Measurements from ENCODE around the gene CMC1.

The CMC1 gene

DNA sequence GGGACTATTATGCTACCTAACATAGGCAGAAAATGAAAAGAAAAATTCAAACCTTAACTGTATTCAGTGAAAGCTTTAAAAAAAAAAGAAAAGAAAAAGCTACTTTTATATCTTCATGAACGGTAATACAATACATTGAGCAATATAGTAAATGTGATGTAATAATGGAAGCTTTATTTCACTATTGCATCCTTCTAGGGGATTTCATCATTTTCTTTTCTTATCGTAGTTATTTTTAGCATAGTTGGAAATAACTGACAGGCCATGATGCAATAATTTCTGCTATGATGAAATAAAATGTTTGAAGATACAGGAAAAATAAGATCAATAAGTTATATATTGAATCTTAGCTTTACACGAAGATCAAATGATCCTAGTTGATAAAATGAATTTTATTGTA, 66.8 kb downstream of the CMC1 start:
- Mint-ChIP-seq H3K9me3 (no peaks in the 10 kb centered on the region), H3K27me3 (ENCODE audit: low read depth, poor library complexity) (no peaks in the 10 kb centered on the region), H3K4me1 (no peaks in the 10 kb centered on the region), H3K36me3 (ENCODE audit: low read depth) (peaks cover 20% of the 10 kb centered on the region), H3K27ac (no peak overlapping the region), H3K4me3 (no peak overlapping the region)
- TF ChIP-seq, protein P1, sequence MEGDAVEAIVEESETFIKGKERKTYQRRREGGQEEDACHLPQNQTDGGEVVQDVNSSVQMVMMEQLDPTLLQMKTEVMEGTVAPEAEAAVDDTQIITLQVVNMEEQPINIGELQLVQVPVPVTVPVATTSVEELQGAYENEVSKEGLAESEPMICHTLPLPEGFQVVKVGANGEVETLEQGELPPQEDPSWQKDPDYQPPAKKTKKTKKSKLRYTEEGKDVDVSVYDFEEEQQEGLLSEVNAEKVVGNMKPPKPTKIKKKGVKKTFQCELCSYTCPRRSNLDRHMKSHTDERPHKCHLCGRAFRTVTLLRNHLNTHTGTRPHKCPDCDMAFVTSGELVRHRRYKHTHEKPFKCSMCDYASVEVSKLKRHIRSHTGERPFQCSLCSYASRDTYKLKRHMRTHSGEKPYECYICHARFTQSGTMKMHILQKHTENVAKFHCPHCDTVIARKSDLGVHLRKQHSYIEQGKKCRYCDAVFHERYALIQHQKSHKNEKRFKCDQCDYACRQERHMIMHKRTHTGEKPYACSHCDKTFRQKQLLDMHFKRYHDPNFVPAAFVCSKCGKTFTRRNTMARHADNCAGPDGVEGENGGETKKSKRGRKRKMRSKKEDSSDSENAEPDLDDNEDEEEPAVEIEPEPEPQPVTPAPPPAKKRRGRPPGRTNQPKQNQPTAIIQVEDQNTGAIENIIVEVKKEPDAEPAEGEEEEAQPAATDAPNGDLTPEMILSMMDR (IDR thresholded peaks at IDR 0.05): no peak
- no peak for DNase-seq

DNA sequence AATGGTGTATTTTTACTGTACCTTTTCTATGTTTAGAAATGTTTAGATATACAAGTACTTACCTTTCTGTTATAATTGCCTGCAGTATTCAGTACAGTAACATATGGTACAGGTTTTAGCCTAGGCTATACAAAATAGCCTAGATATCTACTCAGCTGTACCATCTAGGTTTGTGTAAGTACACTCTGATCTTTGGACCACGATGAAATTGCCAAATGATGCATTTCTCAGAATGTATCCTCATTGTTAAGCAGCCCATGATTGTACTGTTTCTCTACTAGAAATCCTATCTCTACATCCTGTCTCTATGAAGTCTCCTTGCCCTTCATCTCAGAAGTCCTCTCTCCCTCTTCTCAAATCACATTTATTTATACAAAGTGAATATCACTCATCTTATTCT, 74.3 kb downstream of the CMC1 start:
- no peak for DNase-seq
- H3K27me3 Mint-ChIP-seq (ENCODE audit: low read depth, poor library complexity): no peaks in the 10 kb centered on the region
- peaks cover 8% of the 10 kb centered on the region for H3K36me3 Mint-ChIP-seq (ENCODE audit: low read depth)
- H3K9me3 Mint-ChIP-seq: no peaks in the 10 kb centered on the region
- TF ChIP-seq, protein P1 (IDR thresholded peaks at IDR 0.05): no peak
- no peak overlapping the region for H3K4me3 Mint-ChIP-seq
- H3K4me1 Mint-ChIP-seq: no peaks in the 10 kb centered on the region
- H3K27ac Mint-ChIP-seq: no peak overlapping the region

DNA sequence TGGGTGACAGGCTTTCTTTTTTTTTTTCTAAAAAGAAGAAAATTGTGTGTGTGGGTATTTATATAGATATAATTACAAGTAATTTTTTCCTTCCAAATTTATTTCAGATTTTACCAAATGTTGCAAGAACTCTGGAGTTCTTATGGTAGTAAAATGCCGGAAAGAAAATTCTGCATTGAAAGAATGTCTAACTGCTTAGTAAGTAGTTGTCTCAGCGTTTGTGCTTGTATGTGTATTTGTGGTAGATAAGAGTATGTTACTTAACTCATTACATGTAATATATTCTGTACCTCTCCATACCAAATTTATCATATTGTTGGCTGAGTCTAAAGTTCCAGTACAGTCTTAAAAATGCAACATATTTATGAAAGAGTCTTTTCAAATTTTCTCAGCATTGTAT, 74.8 kb downstream of the CMC1 start:
- no peaks in the 10 kb centered on the region for H3K27me3 Mint-ChIP-seq (ENCODE audit: low read depth, poor library complexity)
- no peak for DNase-seq
- H3K4me3 Mint-ChIP-seq: no peak overlapping the region
- H3K27ac Mint-ChIP-seq: no peak overlapping the region
- no peaks in the 10 kb centered on the region for H3K4me1 Mint-ChIP-seq
- peaks cover 8% of the 10 kb centered on the region for H3K36me3 Mint-ChIP-seq (ENCODE audit: low read depth)
- TF ChIP-seq, protein P1 (IDR thresholded peaks at IDR 0.05): no peak
- no peaks in the 10 kb centered on the region for H3K9me3 Mint-ChIP-seq

DNA sequence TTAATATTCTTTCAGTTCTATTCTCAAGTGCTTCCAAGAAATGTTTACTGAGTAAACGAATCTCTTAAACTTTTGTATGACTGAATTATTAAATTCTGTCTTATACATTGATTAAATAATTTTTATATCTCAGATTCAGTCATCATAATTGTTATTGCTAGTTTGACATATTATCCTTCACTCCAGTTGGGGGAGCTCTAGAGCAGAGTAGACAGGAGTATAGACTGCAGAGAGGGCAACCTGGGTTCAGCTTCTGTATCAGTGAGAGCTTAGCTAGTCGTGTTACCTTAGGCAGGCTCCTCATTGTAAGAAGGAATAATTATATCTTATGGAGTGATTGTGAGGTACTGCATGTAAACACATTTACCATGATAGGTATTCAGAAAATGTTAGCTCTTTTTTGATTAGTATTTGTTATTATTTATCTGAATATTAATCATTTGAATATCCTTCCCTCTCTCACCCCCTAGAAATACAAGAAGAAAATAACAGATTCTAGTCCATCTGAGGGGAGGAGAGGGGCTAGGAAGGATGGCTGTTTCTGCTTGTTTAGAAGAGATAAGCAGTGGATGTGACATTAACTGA, 76.1 kb downstream of the CMC1 start:
- Mint-ChIP-seq H3K4me3 (no peak overlapping the region), H3K9me3 (no peaks in the 10 kb centered on the region), H3K36me3 (ENCODE audit: low read depth) (peaks cover 8% of the 10 kb centered on the region), H3K27ac (no peak overlapping the region), H3K4me1 (no peaks in the 10 kb centered on the region), H3K27me3 (ENCODE audit: low read depth, poor library complexity) (no peaks in the 10 kb centered on the region)
- DNase-seq: peak; percentile 20
- TF ChIP-seq, protein P1 (IDR thresholded peaks at IDR 0.05): peak; percentile 61

DNA sequence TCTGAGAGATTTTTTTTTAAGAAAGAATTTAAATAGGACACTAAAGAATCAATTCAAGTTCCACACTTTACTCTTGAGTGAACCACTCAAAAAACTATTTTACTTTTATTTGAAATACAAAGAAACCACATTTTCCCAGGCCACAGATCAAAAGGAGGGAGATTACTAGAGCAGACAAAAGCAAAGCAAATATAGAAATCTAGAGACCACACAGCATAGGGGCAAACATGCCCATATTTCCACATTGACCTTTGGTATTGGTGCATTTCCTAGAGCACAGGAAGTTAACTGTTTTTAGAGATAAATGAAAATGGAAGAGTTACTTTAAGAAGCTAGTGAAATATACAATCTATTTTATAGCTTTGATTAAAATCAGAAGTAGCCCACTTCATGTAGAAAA, 79.6 kb downstream of the CMC1 start:
- no peaks in the 10 kb centered on the region for H3K4me1 Mint-ChIP-seq
- no peak for DNase-seq

DNA sequence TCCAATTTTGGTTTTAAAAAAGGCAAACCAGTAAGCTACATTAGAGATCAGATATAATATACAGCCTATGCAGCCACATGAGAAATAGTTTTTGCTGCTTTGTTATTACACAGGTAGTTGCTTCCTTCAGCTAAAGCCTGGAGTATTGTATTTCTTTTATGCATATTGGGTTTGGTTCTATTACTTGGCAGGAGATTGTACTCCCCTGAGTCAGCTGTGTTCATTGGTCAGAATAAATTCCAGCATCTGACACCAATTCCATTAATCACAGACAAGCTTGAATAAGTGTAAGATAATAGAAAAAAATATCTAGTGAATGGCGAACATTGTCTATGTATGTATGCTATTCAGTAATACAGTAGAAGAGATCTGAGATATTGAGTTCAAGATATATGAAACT, 81.0 kb downstream of the CMC1 start:
- TF ChIP-seq, protein P1 (IDR thresholded peaks at IDR 0.05): no peak
- DNase-seq: no peak
- H3K27me3 Mint-ChIP-seq (ENCODE audit: low read depth, poor library complexity): no peaks in the 10 kb centered on the region
- no peak overlapping the region for H3K4me3 Mint-ChIP-seq
- peaks cover 23% of the 10 kb centered on the region for H3K36me3 Mint-ChIP-seq (ENCODE audit: low read depth)
- no peak overlapping the region for H3K27ac Mint-ChIP-seq
- H3K9me3 Mint-ChIP-seq: no peaks in the 10 kb centered on the region
- H3K4me1 Mint-ChIP-seq: no peaks in the 10 kb centered on the region

More for the DNA sequence above, 79.6 kb downstream of the CMC1 start:
- no peaks in the 10 kb centered on the region for H3K9me3 Mint-ChIP-seq
- peaks cover 23% of the 10 kb centered on the region for H3K36me3 Mint-ChIP-seq (ENCODE audit: low read depth)
- H3K27ac Mint-ChIP-seq: no peak overlapping the region
- TF ChIP-seq, protein P1 (IDR thresholded peaks at IDR 0.05): no peak
- no peaks in the 10 kb centered on the region for H3K27me3 Mint-ChIP-seq (ENCODE audit: low read depth, poor library complexity)
- no peak overlapping the region for H3K4me3 Mint-ChIP-seq

All from nephron progenitor cell (in vitro differentiated cells).